TTC549 (cell line): ENCODE measurements around the gene PIEZO1.

Experiments
- FAIRE-seq: peaks from 2 replicates; lab custom pipeline; 2012; peaks lifted over from hg19 to GRCh38; lab: Jason Lieb, UNC

PIEZO1 gene

DNA sequence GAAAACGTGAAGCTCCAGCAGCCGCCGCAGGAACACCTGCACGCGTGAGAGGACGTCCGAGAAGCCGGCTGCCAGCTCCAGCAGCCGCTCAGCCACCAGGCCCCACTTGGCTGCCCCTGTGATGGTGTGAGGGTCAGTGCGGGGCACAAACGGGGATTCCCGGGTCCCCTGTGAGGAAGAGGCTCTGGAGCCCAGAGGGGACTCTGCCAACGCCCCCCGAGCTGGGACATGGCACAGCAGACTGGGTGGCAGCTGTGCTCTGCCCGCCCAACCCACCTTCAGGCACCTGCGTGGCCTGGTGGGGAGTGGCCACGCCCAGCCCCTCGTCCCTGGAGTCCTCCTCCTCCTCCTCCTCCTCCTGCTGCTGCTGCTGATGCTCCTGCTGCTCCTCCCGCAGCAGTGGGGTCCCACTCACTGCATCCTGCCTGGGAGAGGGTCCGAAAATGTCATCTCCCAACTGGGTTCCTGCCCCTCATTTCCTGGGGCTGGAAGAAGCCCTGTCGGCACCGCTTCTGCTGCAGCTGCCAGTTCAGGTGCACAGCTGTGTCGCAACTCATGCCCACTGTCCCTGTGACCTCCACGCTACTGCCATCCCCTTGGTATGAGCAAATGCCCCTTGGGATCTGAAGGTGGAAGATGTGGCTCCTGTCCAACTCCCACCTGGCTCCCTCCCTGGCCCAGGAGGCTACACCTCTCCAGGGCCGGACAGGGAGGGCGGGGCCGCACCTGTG is 51.2 kb downstream of the PIEZO1 start:
- FAIRE-seq = no peak

- no peak for FAIRE-seq
Observed at GRCh38 chr16:88732961-88733294, 52.1 kb downstream of the PIEZO1 start.

GRCh38 chr16:88732172-88732960 is 52.7 kb downstream of the PIEZO1 start:
- no peak for FAIRE-seq

GRCh38 chr16:88731699-88732098 is 53.3 kb downstream of the PIEZO1 start:
- FAIRE-seq = no peak

DNA sequence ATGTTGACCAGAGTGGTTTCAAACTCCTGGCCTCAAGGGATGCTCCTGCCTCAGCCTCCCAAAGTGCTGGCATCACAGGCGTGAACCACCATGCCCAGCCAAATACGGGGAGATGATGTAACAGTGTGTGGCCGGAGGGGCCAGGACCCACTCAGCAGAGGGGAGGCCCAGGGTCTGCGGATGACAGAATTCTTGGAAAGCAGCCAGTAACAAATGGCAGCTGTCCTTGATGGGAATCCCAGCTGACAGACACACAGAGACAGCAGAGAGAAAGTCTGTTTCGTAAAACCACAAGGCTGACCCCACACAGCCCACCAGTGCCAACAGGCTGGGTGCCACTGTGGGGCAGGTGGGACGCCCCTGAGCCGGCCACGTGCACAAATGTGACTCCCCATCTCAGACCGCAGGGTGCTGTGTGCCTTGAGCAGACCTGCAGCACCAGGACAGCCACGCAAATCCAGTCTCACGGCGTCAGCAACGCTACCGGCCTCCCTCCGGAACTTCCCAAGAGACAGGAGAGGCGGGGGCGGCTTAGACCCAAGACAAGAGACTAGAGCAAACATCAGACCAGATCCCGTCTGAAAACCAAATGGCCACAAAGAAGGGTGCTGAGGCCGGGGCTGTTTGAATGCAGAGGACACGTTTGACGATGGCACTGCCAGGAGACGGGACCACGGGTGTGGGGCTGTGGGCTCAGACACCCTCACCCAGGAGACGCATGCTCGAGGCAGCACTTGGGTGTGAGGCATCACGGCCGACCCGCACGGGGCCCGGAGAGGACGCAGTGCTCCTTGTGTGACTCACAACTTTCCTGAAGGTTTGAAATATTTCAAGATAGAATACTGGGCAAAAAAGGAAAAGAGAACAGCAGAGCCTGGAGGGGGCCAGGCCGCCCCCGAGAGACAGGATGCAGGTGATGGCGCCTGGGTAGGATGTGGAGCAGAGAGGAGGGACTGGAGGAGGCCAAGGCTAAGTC is 54.1 kb downstream of the PIEZO1 start:
- no peak for FAIRE-seq

DNA sequence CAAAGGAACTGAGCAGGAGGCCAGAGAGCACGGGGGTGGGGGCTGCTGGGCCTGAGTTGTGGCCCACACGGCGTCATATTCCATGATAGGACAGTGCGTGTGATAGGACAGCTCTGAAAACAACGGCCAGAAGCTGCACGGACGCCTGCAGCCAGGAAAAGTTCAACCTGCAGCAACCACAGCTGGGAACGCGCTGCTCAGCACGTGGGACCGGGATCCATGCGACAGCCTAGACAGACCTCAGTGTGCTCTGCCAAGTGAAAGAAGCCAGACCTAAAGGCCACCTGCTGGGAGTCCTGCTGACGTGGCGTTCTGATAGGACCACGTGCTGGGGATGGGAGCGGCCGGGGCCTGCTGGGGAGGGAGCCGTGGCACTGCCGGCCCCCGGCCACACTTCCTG is 57.1 kb downstream of the PIEZO1 start:
- no peak for FAIRE-seq

- no peak for FAIRE-seq
Observed at GRCh38 chr16:88726981-88727380, 58.0 kb downstream of the PIEZO1 start.

GRCh38 chr16:88726408-88726749 is 58.6 kb downstream of the PIEZO1 start:
- no peak for FAIRE-seq

DNA sequence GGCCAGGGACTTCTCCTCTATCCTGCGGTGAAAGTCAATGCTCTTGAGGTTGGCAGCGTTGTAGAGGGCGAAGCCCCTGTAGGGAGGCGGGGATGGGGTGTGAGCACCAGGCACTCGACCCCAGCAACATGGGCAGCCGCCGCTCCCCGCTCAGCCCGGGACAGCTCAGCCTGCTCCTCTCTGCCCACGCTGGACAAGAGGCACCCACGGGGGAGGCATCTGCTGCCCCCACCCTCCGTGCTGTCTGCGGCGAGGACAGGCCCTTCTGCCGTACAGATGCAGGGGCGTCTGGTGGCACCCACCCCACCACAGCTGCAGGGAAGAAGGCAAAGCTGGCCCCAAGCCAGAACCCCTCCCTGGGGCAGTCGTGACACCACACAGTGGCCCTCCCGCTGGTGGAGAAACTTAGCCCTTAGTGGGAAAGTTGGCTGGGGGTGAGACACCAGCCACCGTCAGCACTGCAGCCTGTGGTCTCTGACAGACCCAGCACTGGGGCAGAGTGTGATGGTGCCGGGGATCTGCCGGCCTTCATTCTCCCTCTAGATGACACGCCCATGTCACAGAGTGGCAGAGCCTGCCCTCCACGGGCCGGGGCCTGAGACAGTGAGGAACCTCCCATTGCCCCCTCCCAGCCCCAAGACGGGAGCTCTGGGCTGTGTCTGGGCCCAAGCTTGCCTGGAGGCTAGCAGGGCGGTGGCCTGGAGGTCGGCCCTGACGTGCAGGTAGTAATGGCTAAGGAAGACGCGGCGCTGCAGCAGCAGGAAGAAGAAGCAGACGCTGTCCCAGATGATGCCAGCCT is 59.2 kb downstream of the PIEZO1 start:
- FAIRE-seq = no peak

GRCh38 chr16:88724855-88725555 is 60.0 kb downstream of the PIEZO1 start:
- FAIRE-seq = no peak

DNA sequence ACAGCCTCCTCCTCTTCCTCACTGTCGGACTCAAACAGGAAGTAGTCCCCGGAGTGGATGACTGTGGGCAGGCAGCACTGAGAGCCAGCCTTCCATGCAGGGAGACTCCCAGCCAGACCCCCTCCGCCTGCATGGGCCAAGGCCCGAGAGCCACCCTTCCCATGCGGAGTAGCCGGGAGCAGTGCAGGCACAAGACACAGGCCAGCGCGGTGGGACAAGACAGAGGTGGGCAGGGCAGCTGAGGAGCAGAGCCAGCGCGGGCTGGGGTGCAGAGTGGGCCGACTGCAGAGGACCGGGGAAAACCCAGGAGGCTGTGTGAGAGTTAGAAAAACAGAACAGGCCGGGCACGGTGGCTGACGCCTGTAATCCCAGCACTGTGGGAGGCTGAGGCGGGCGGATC is 61.1 kb downstream of the PIEZO1 start:
- FAIRE-seq = no peak

DNA sequence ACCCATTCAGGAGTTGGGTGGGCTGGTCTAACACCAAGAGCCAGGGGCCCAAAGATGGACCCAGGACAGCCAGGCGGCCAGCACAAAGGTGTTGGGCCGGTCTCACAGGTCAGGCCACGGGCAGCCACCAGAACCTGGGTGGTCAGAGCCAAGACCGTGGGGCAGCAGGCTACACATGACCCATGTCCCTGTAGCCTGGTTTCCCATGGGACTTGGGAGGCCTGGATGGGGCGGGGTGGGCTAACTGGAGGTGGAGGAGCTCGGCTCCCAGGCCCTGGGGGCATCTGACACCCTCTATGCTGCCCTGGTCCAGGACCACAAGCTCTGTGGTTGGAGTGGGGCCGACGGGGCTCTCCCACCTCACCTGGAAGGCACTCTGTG is 61.5 kb downstream of the PIEZO1 start:
- FAIRE-seq = no peak

DNA sequence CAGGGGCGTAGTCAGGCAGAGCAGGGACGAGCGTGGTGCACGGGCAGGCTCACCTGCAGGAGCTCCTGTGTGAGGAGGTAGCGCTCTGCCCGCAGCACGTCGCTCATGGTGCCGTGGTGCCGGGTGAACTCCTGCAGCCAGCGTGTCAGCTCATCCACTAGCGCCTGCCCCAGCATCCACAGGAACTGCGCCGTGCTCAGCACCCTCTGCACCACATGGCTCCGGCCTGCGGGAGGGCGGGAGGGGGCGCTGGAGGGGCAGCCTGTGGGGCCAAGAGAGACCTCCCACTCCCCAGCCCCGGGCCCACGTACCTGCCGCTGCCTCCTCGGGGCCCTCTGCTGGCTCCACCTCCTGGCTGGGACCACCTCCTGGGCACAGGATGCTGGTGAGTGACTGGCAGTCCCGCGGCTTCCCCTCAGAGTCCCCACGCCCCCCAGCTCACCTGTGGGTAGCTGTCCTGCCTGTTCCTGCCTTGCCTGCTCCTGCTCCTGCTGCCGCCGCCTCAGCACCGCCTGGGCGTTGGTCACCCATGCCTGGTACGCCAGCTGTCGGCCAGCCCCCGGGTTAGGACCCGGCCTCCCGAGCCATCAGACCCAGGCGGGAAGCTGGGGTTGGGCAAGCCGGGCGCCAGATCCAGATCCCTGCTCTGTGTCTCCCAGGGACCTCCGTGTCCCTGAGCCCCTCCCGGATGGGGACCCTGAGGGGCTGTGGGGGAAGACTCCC is 62.1 kb downstream of the PIEZO1 start:
- FAIRE-seq = no peak

DNA sequence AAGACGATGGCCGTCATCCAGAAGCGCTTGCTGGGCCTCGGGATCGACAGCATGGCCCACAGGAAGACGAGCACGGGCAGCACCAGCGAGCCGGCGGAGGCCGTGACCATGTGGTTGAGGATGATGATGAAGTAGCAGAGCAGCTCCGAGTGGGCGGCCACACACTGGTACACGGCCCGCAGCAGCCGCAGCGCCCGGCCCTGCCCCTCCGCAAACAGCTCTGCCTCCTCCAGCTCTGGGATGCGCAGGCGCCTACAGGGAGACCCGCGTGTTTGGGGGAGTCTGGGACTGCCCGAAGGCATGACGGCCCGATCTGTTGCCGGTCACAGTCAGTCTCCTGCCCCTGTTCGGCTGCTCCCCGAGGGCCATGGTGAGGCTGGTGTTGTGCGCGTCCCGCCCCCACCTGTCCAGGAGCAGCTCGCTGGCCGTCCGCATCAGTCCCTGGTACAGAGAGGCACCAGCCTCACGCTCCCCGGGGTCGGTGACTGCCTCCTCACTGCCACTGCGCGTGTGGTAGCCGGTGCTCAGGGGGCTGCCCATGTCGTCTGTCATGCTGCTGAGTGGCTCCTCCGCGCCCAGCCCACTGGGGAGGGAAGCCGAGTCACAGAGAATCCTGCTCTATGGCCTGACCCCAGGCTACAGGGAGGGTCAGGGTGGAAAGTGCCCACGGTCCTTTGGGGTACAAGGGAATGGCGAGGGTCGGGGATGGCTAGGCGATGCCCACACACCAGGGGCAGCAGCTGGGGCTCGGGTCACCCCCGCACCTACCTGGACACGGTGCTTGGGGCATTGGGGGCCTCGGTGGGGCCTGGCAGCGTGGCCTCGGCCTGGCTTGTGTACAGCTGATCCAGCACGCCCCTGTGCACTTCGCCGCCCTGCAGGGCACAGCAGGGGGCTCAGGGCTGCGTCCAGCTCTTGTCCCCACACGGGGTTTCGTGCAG is 62.9 kb downstream of the PIEZO1 start:
- no peak for FAIRE-seq

GRCh38 chr16:88721236-88721635 is 63.8 kb downstream of the PIEZO1 start:
- FAIRE-seq = no peak

DNA sequence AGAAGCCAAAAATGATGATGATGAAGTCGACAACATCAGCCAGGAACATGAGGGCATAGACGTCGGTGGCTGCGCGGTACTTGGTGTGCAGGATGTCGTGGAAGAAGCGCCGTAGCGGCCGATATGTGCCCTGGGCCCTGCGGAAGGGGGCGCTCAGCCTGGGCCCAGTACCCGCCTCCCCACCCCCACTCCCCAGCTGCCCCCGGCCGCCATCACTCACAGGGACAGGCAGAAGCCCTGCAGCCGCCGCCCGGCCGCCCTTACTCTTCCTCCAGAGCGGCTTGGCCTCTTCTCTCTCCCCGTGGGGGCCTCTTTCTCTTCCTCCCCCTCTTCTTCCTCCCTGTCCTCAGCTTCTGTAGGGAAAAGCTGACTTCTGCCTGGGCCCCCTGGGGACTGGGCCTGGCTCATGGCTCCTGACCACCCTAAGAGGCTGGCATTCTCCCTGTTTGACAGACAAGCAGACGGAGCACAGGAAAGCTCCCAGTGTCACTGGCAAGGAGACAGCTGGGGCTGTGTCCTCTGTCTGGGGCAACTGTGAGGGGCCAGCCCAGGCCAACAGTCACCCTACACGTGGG is 64.5 kb downstream of the PIEZO1 start:
- FAIRE-seq = no peak

GRCh38 chr16:88719933-88720296 is 65.1 kb downstream of the PIEZO1 start:
- no peak for FAIRE-seq

GRCh38 chr16:88719267-88719932 is 65.6 kb downstream of the PIEZO1 start:
- no peak for FAIRE-seq

GRCh38 chr16:88718178-88718577 is 66.8 kb downstream of the PIEZO1 start:
- no peak for FAIRE-seq
